K562 (cell line): ENCODE results near the gene HMGN2. TPM values are rescaled to one million over a fixed set of nuclear protein-coding genes. Genes with fewer than 3 reads are reported as not detected.

ENCODE experiments used
- ARID4B ChIP-seq: sonication (generic); formaldehyde crosslinking; IDR thresholded peaks from 2 replicates; pipeline ENCODE4 v1.8.0; 2022; ENCODE audit warnings: mild to moderate bottlenecking, missing genetic modification reagents
- BCOR ChIP-seq: fragments of 450-650 bp; IDR thresholded peaks from 2 replicates; pipeline ENCODE4 v1.6.1; 2016
- CBX1 ChIP-seq: sonication (generic); IDR thresholded peaks from 2 replicates; pipeline ENCODE4 v1.6.1; 2016; ENCODE audit warnings: antibody characterized with exemption, low read depth, mild to moderate bottlenecking
- CBX3 ChIP-seq, 2 experiments: IDR thresholded peaks; 1 replicate in 1 of 2; 2 replicates in 1 of 2; pipeline ENCODE4 v1.6.1; 2012; ENCODE audit warnings: inconsistent platforms in 2 of 2, low read length in 2 of 2, borderline replicate concordance in 1 of 2, control low read depth in 1 of 2
- CHD2 ChIP-seq: IDR thresholded peaks from 2 replicates; pipeline ENCODE4 v1.6.1; 2011; ENCODE audit warnings: low read depth, low read length
- EGR1 ChIP-seq: fragments of 450-650 bp; conservative IDR thresholded peaks from 2 replicates; pipeline ENCODE4 v1.6.1; 2017; ENCODE audit warnings: mild to moderate bottlenecking
- ESRRB ChIP-seq: fragments of 250-450 bp; sonication (Bioruptor Pico); IDR thresholded peaks from 2 replicates; pipeline ENCODE4 v1.5.0; 2020; ENCODE audit warnings: mild to moderate bottlenecking, moderate library complexity, borderline replicate concordance
- FOXP1 ChIP-seq: sonication (generic); formaldehyde crosslinking; IDR thresholded peaks from 2 replicates; pipeline ENCODE4 v1.8.0; 2022; ENCODE audit warnings: mild to moderate bottlenecking, missing genetic modification reagents
- HDAC3 ChIP-seq: fragments of 450-650 bp; IDR thresholded peaks from 2 replicates; pipeline ENCODE4 v1.6.1; 2018; ENCODE audit warnings: borderline replicate concordance, mild to moderate bottlenecking, moderate library complexity; ENCODE audit not compliant: partially characterized antibody
- HMGN3 ChIP-seq: IDR thresholded peaks from 2 replicates; pipeline ENCODE4 v1.6.1; 2011; ENCODE audit warnings: borderline replicate concordance, low read depth, mild to moderate bottlenecking, mixed read lengths, low read length; ENCODE audit not compliant: insufficient read length; ENCODE audit errors: extremely low read depth
- MTF1 ChIP-seq: fragments of 250-450 bp; sonication (Bioruptor Pico); IDR thresholded peaks from 2 replicates; pipeline ENCODE4 v1.9.0; 2021; ENCODE audit warnings: moderate library complexity, mild to moderate bottlenecking, inconsistent platforms, borderline replicate concordance
- NFYB ChIP-seq: IDR thresholded peaks from 2 replicates; pipeline ENCODE4 v1.6.1; 2011; ENCODE audit warnings: mild to moderate bottlenecking, moderate library complexity; ENCODE audit not compliant: insufficient read length; ENCODE audit errors: extremely low read depth
- PRDM10 ChIP-seq: fragments of 450-650 bp; IDR thresholded peaks from 2 replicates; pipeline ENCODE4 v1.6.1; 2018; ENCODE audit not compliant: partially characterized antibody
- PRPF4 ChIP-seq: fragments of 200-400 bp; formaldehyde crosslinking; IDR thresholded peaks from one replicate; pipeline ENCODE4 v1.6.1; 2017; ENCODE audit warnings: low read length, low read depth, mild to moderate bottlenecking; ENCODE audit not compliant: insufficient read depth, poor library complexity, severe bottlenecking
- PYGO2 ChIP-seq: fragments of 450-650 bp; IDR thresholded peaks from 2 replicates; pipeline ENCODE4 v1.6.1; 2016; ENCODE audit warnings: mild to moderate bottlenecking, missing genetic modification characterization, moderate library complexity, missing compliant biosample characterization
- SMAD2 ChIP-seq: fragments of 150-350 bp; IDR thresholded peaks from 2 replicates; pipeline ENCODE4 v1.6.1; 2014; ENCODE audit warnings: low read depth, mild to moderate bottlenecking, low read length
- STAT5A ChIP-seq: IDR thresholded peaks from 2 replicates; pipeline ENCODE4 v1.6.1; 2012; ENCODE audit warnings: low read length, inconsistent platforms, borderline replicate concordance
- TBP ChIP-seq: optimal IDR thresholded peaks from 2 replicates; pipeline ENCODE3; 2011; ENCODE audit warnings: low read depth, low read length, improper control_type of control experiment
- USF2 ChIP-seq: sonication (generic); formaldehyde crosslinking; IDR thresholded peaks from 2 replicates; pipeline ENCODE4 v1.5.0; 2020; ENCODE audit warnings: missing genetic modification reagents
- ZNF444 ChIP-seq: fragments of 250-450 bp; sonication (Bioruptor Pico); IDR thresholded peaks from 2 replicates; pipeline ENCODE4 v1.4.0; 2020; ENCODE audit warnings: mild to moderate bottlenecking, moderate library complexity
- polyA plus RNA-seq, 8 experiments: library from polyadenylated mRNA; depleted of rRNA in 4 of 8; stranded (reverse) in 5 of 8; unstranded in 3 of 8; fragments of >200 nt; fragmentation: Nextera tagmentation in 2 of 8; fragmentation: Illumina TruSeq in 1 of 8; extraction: Ambion mirVana in 2 of 8; extraction: Trizol in 1 of 8; gene quantifications; 2 replicates each; pipeline versions ENCODE4 v1.2.1 to v1.2.3, GENCODE V29; 2011 to 2014; ENCODE audit warnings: inconsistent platforms in 1 of 8, missing spikeins in 1 of 8
- total RNA-seq, 7 experiments: library from RNA; depleted of rRNA in 6 of 7; stranded (reverse); fragments of >200 nt in 6 of 7; fragmentation: Illumina TruSeq in 2 of 7; extraction: Trizol in 2 of 7; gene quantifications; 2 replicates each; pipeline versions ENCODE4 v1.2.1 to v1.2.3, GENCODE V29; 2011 to 2021; ENCODE audit warnings: low replicate concordance in 1 of 7

HMGN2 gene
- total and polyA plus RNA-seq, 9 of the 15 experiments (the other 6 are each of a cell fraction or from before 2014, with no cell fraction given) = 370 to 1,354 (median 965) TPM

- TF ChIP-seq CBX1 (0 out of 2 replicates have a peak, but pooled peaks have one; percentile 32), STAT5A (no peak), USF2 (CRISPR knock-in tag) (no peak), HDAC3 (no peak), BCOR (peak; percentile 83), PRDM10 (no peak), SMAD2 (no peak), CBX3 (IDR thresholded peaks at IDR 0.05; ENCODE audit: borderline replicate concordance in 1 of 2, low read length in 2 of 2) (no peak), CHD2 (no peak), HMGN3 (no peak), ESRRB (no peak), FOXP1 (CRISPR knock-in tag) (no peak), PYGO2 (tag) (no peak), NFYB (no peak), ZNF444 (CRISPR knock-in tag) (no peak), MTF1 (CRISPR knock-in tag) (no peak), EGR1 (no peak), PRPF4 (no peak), ARID4B (peak; percentile 35; the same call in 1 of the 2 replicates), TBP (no peak)
Measured at GRCh38 chr1:26498894-26499293, 26.7 kb downstream of the HMGN2 start (continued).
